Thyroid gland (tissue), 4 donors: Measurements from ENCODE around the gene PXDN. TPM values are rescaled to one million over a fixed set of nuclear protein-coding genes. Genes with fewer than 3 reads are reported as not detected.

Experiments used
- DNase-seq, 2 donors: peaks; one replicate each; pipeline ENCODE4 v3.0.0-alpha.2; 2019
- H3K27ac ChIP-seq, 3 donors: fragments of 200-600 bp; sonication (generic); 1 replicate in 2 of 3; 2 replicates in 1 of 3; pipeline ENCODE4 v1.5.1; 2016 to 2019; ENCODE audit warnings: mild to moderate bottlenecking in 1 of 3, moderate library complexity in 1 of 3
- H3K27me3 ChIP-seq: fragments of 200-600 bp; sonication (generic); one replicate; pipeline ENCODE4 v1.5.1; 2019
- H3K36me3 ChIP-seq, 2 donors: fragments of 200-600 bp; sonication (generic); one replicate each; pipeline ENCODE4 v1.5.1; 2016 to 2019
- H3K4me1 ChIP-seq, 2 donors: fragments of 200-600 bp; sonication (generic); one replicate each; pipeline ENCODE4 v1.5.1; 2017 to 2019
- H3K4me3 ChIP-seq, 3 donors: fragments of 200-600 bp; sonication (generic); replicated peaks in 1 of 3; 1 replicate in 2 of 3; 2 replicates in 1 of 3; pipeline ENCODE4 v1.5.1; 2016; ENCODE audit warnings: mild to moderate bottlenecking in 1 of 3
- H3K9me3 ChIP-seq: fragments of 200-600 bp; sonication (generic); one replicate; pipeline ENCODE4 v1.5.1; 2017
- POLR2A ChIP-seq, 2 donors: fragments of 450-650 bp; IDR thresholded peaks; one replicate each; pipeline ENCODE4 v1.6.1; 2017; ENCODE audit warnings: antibody characterized with exemption in 2 of 2, mild to moderate bottlenecking in 2 of 2, moderate library complexity in 1 of 2
- WGBS, 2 donors: methylation state at CpG; one replicate each; pipeline ENCODE4 v1.1.5; 2017; 5-methylcytosine and 5-hydroxymethylcytosine counted together
- intact Hi-C: fragments of 100-400 bp; cut with DNase I; formaldehyde crosslinking; loops from one replicate; pipeline ENCODE4 v1.15.1; 2023
- total RNA-seq, 4 donors: library from RNA; depleted of rRNA; stranded (reverse); fragments of >200 nt; gene quantifications; one replicate each; pipeline ENCODE4 v1.2.3, GENCODE V29; 2016
- TF ChIP-seq, protein P1 (sequence below), 6 experiments: fragments of 200-600 bp in 3 of 6; fragments of 450-650 bp in 3 of 6; sonication (generic) in 3 of 6; IDR thresholded peaks; one replicate each; pipeline ENCODE4 v1.5.1; 2016 to 2019; ENCODE audit warnings: antibody characterized with exemption in 6 of 6, mild to moderate bottlenecking in 2 of 6, inconsistent platforms in 1 of 6, moderate library complexity in 1 of 6

Gene PXDN
- total RNA-seq, 4 donors from 2014 or later, result 6.9 to 17.3 (median 13.6) TPM

GRCh38 chr2:1671916-1672315, 72.4 kb downstream of the PXDN start:
- H3K4me1 ChIP-seq, result no peaks in the 10 kb centered on the region
- no peaks in the 10 kb centered on the region for H3K36me3 ChIP-seq
- H3K27ac ChIP-seq, result no peak overlapping the region
- no peak overlapping the region for H3K4me3 ChIP-seq
- intact Hi-C loops, result no loop called here
- H3K9me3 ChIP-seq, result no peaks in the 10 kb centered on the region
- H3K27me3 ChIP-seq, result no peaks in the 10 kb centered on the region
- no peak for TF ChIP-seq POLR2A (IDR thresholded peaks at IDR 0.05)
- TF ChIP-seq, protein P1, sequence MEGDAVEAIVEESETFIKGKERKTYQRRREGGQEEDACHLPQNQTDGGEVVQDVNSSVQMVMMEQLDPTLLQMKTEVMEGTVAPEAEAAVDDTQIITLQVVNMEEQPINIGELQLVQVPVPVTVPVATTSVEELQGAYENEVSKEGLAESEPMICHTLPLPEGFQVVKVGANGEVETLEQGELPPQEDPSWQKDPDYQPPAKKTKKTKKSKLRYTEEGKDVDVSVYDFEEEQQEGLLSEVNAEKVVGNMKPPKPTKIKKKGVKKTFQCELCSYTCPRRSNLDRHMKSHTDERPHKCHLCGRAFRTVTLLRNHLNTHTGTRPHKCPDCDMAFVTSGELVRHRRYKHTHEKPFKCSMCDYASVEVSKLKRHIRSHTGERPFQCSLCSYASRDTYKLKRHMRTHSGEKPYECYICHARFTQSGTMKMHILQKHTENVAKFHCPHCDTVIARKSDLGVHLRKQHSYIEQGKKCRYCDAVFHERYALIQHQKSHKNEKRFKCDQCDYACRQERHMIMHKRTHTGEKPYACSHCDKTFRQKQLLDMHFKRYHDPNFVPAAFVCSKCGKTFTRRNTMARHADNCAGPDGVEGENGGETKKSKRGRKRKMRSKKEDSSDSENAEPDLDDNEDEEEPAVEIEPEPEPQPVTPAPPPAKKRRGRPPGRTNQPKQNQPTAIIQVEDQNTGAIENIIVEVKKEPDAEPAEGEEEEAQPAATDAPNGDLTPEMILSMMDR (IDR thresholded peaks at IDR 0.05), result no peak
- DNase-seq, result no peak
- 78 to 84% methylated on average over 3 of the region's 3 CpGs for WGBS, 2 donors

DNA sequence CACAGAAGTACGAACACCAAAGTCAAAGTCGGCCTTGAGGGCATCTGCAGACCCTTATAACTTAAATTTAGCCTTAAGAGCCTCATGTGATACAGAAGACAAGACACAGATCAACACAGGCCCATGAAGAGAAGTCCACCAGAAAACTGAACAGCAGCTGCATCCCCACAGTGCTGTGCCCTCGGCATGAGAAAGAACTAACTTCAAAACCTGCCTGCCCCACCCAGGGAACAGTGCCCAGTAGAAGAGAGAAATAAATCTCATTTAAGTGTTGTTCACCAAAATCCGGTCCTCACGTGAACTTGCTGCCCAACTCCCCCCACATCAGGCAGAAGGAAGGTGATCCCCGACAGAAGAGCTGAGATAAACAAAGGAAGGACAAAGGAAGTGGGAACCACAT, 73.7 kb downstream of the PXDN start:
- Histone ChIP-seq H3K27me3 (no peaks in the 10 kb centered on the region), H3K9me3 (no peaks in the 10 kb centered on the region), H3K4me1 (no peaks in the 10 kb centered on the region), H3K36me3 (no peaks in the 10 kb centered on the region), H3K27ac (no peak overlapping the region), H3K4me3 (no peak overlapping the region)
- intact Hi-C loops, result no loop called here
- 74 to 81% methylated on average over 6 of the region's 6 CpGs for WGBS, 2 donors
- no peak for TF ChIP-seq POLR2A (IDR thresholded peaks at IDR 0.05)
- no peak for DNase-seq

DNA sequence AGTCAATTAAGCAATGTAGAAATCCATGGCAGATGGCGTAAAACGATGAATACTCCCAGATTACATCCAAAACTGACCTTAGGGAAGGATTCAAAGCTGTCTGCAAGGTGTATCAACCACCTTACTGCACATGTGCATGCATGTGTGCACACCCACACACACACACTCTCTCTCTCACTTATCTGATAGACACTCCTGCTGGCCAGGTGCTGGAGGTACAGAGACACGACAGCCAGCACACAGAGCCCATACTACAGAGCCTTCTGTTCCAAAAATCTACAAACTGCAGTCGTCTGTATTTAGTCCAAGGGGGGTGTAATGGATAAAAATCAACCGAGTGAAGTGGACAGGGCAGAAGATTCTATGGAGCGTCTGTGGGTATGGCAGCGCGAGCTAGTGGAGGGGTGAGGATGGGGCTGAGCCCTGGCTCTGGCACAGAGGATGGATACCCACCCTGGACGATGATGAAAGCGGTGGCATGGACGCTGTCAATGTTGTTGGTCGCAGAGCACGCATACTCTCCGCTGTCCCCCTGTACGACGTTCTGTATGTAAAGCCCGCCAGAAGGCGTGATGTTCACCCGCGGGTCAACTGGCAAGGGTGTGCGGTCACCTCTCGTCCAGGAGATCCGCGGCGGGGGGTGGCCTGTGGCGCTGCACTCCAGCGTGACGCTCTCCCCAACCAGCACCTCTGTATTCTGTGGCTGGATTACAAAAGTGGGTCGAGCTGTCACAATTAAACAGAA, 78.4 kb downstream of the PXDN start:
- no peaks in the 10 kb centered on the region for H3K9me3 ChIP-seq
- H3K4me3 ChIP-seq, result no peak overlapping the region
- TF ChIP-seq POLR2A (IDR thresholded peaks at IDR 0.05), result no peak
- TF ChIP-seq, protein P1 (IDR thresholded peaks at IDR 0.05), result no peak
- H3K27ac ChIP-seq, result no peak overlapping the region
- no peaks in the 10 kb centered on the region for H3K4me1 ChIP-seq
- peaks cover 0 to 8% of the 10 kb centered on the region in 2 donors for H3K36me3 ChIP-seq
- DNase-seq, result no peak
- H3K27me3 ChIP-seq, result no peaks in the 10 kb centered on the region
- intact Hi-C loops, result no loop called here
- 95% methylated on average over 29 of the region's 29 CpGs for WGBS, 2 donors

DNA sequence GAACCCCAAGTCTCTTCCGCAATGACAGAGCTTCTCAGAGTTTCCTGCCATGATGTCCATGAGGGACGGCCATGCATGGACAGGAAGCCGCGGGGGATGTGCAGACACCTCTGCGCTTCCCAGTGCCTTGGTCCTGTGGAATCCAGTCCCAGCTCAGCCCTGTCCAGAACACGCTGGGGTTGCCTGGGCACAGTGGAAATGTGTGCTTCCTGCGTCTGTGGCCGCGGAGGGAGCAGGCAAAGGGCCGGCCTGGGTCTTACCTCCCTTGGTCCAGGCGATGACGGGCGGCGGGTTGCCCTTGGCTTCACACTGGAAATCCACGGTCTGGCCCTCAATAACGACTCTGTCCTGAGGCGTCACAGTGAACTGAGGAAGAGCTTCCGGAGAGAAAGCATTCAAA, 79.6 kb downstream of the PXDN start:
- no peaks in the 10 kb centered on the region for H3K27me3 ChIP-seq
- no peak for DNase-seq
- no peaks in the 10 kb centered on the region for H3K4me1 ChIP-seq
- no peaks in the 10 kb centered on the region for H3K9me3 ChIP-seq
- H3K36me3 ChIP-seq, result peaks cover 7 to 15% of the 10 kb centered on the region in 2 donors
- intact Hi-C loops, result no loop called here
- no peak overlapping the region for H3K27ac ChIP-seq
- no peak for TF ChIP-seq POLR2A (IDR thresholded peaks at IDR 0.05)
- TF ChIP-seq, protein P1 (IDR thresholded peaks at IDR 0.05), result no peak
- WGBS, 2 donors, result 88 to 91% methylated on average over 15 to 17 of the region's 18 CpGs
- no peak overlapping the region for H3K4me3 ChIP-seq

DNA sequence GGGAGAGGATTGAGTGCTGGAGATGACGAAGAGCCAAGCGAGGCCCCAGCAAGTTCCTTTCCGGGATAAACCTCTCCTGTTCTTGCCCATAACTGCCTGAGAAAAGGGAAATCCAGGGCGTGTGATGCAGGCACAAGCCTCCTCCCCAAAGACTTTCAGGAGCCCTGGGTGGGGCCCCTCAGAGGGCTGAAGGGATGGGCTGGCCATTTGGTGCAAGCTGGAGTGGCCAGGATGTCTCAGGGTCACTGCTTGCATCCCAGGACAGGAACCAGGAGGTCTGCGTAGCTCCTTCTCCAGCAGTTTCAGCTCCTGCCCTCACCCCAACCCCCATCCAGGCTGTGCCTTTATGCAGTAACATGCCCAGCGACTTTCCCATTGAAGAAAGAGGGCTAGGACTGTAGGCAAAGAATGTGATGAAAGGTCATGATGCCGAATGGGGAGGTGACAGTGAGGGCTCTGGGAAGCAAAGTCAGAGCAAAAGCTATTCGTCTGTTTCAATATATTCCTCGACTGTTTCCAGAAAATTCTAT, 80.2 kb downstream of the PXDN start:
- TF ChIP-seq, protein P1 (IDR thresholded peaks at IDR 0.05), result no peak
- TF ChIP-seq POLR2A (IDR thresholded peaks at IDR 0.05), result no peak
- Histone ChIP-seq H3K27me3 (no peaks in the 10 kb centered on the region), H3K27ac (no peak overlapping the region), H3K9me3 (no peaks in the 10 kb centered on the region), H3K36me3 (peaks cover 7 to 15% of the 10 kb centered on the region in 2 donors), H3K4me1 (no peaks in the 10 kb centered on the region), H3K4me3 (no peak overlapping the region)
- intact Hi-C loops, result no loop called here
- DNase-seq, result no peak
- WGBS, 2 donors, result 90 to 95% methylated on average over 9 of the region's 9 CpGs
